Measurements from ENCODE around the gene ZFY.

DNA sequence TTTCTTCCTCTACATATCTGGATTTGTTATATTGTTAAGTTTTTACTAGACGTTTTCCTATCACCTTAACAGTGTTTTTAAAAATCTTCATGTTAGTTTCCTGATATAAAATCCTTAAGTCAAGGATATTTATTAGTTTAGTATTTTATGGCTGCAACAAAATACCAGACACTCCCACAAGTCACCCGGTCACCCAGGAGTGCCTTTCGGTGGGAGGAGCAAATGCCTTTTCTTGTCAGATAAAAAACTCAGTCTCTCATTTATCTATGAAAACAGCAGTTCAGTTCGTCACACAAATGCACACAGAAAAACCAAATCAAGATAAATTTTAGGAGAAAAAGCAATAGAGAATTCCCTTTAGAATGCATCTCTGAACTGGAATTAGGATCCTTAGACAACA lies 77.0 kb downstream of the ZFY start:
- TF ChIP-seq CTCF (IDR thresholded peaks at IDR 0.05; ENCODE audit: low read depth, low read length) (no peak), POLR2A (IDR thresholded peaks at IDR 0.05; ENCODE audit: extremely low read depth, insufficient read length) (no peak), MYC (IDR thresholded peaks at IDR 0.05; ENCODE audit: low read depth, low read length) (no peak)

All from NB4 (cell line).